M059J (cell line): ENCODE results near the gene ZBED1. TPM values are rescaled to one million over a fixed set of nuclear protein-coding genes. Genes with fewer than 3 reads are reported as not detected.
"Not testable (repeated sequence)": the region's sequence is repeated elsewhere in the genome, so short reads cannot be mapped to it uniquely, and the experiment has no call there.

Experiments
- DNase-seq: peaks from one replicate; pipeline ENCODE4 v3.0.0-alpha.2; 2012; ENCODE audit warnings: low read depth
- total RNA-seq: library from RNA; depleted of rRNA; stranded (reverse); fragments of >200 nt; shearing (Covaris generic); gene quantifications from 2 replicates; pipeline ENCODE4 v1.2.3, GENCODE V29; 2014

Gene ZBED1
- total RNA-seq, 1 experiment from 2014 or later: 18.0 TPM

- peak; percentile 36 for DNase-seq
These were observed 2.6 kb downstream of the ZBED1 start for GRCh38 chrX:2497961-2498780.

- no peak for DNase-seq
These were observed 5.2 kb downstream of the ZBED1 start for GRCh38 chrX:2495595-2495994.

- no peak for DNase-seq
These were observed 8.1 kb downstream of the ZBED1 start for GRCh38 chrX:2492531-2493218.

- DNase-seq: no peak
These were observed 10.1 kb downstream of the ZBED1 start for GRCh38 chrX:2490634-2491033.

GRCh38 chrX:2489446-2490445 lies 11.0 kb downstream of the ZBED1 start:
- no peak for DNase-seq

GRCh38 chrX:2488621-2489285 lies 12.0 kb downstream of the ZBED1 start:
- DNase-seq: no peak

- DNase-seq: no peak
These were observed 13.4 kb downstream of the ZBED1 start for GRCh38 chrX:2487366-2487765.

GRCh38 chrX:2486476-2487133 lies 14.2 kb downstream of the ZBED1 start:
- no peak for DNase-seq

GRCh38 chrX:2485789-2486345 lies 14.9 kb downstream of the ZBED1 start:
- DNase-seq: no peak

- no peak for DNase-seq
These were observed 15.8 kb downstream of the ZBED1 start for GRCh38 chrX:2484721-2485648.

- no peak for DNase-seq
These were observed 16.5 kb downstream of the ZBED1 start for GRCh38 chrX:2484256-2484655.

- DNase-seq: no peak
These were observed 17.2 kb downstream of the ZBED1 start for GRCh38 chrX:2483398-2484060.

GRCh38 chrX:2481597-2481996 lies 19.2 kb downstream of the ZBED1 start:
- not testable (repeated sequence) for DNase-seq

GRCh38 chrX:2479982-2480381 lies 20.8 kb downstream of the ZBED1 start:
- not testable (repeated sequence) for DNase-seq

- no peak for DNase-seq
These were observed 21.4 kb downstream of the ZBED1 start for GRCh38 chrX:2479420-2479780.

GRCh38 chrX:2478546-2479419 lies 22.0 kb downstream of the ZBED1 start:
- DNase-seq: no peak

- DNase-seq: not testable (repeated sequence)
These were observed 23.5 kb downstream of the ZBED1 start for GRCh38 chrX:2477313-2477712.
